SK-MEL-5 (cell line): Measurements from ENCODE around the gene FTO. TPM values are rescaled to one million over a fixed set of nuclear protein-coding genes. Genes with fewer than 3 reads are reported as not detected.
A peak's percentile ranks its signal among the peaks of the same experiment; 100 is the strongest.
"Not testable (repeated sequence)": the region's sequence is repeated elsewhere in the genome, so short reads cannot be mapped to it uniquely, and the experiment has no call there.

ENCODE experiments used
- DNase-seq: peaks from one replicate; pipeline ENCODE4 v3.0.0-alpha.2; 2016; ENCODE audit warnings: low read depth, low spot score
- in situ Hi-C: cut with HindIII; loops from 2 replicates; pipeline ENCODE4 v1.10.0; 2016; ENCODE audit warnings: low sequenced_read_pairs, high pct_unique_total_duplicates, low pct_unique_long_range_greater_than_20kb
- total RNA-seq: library from RNA; depleted of rRNA; stranded (reverse); fragments of >200 nt; shearing (Covaris generic); gene quantifications from 2 replicates; pipeline ENCODE4 v1.2.3, GENCODE V29; 2014

FTO gene
- total RNA-seq, 1 experiment from 2014 or later = 58.2 TPM

- peak; percentile 30 for DNase-seq
- in situ Hi-C loops = no loop called here
Observed at GRCh38 chr16:54165912-54166865, 462.2 kb downstream of the FTO start.

GRCh38 chr16:54169112-54169511 lies 465.2 kb downstream of the FTO start:
- in situ Hi-C loops = no loop called here
- no peak for DNase-seq

- DNase-seq = no peak
- in situ Hi-C loops = no loop called here
Observed at GRCh38 chr16:54171626-54172537, 467.9 kb downstream of the FTO start.

GRCh38 chr16:54173490-54173889 lies 469.5 kb downstream of the FTO start:
- DNase-seq = no peak
- in situ Hi-C loops = no loop called here

GRCh38 chr16:54174201-54174600 lies 470.2 kb downstream of the FTO start:
- in situ Hi-C loops = no loop called here
- DNase-seq = no peak

- no peak for DNase-seq
- in situ Hi-C loops = no loop called here
Observed at GRCh38 chr16:54174750-54175149, 470.8 kb downstream of the FTO start.

GRCh38 chr16:54175169-54175551 lies 471.2 kb downstream of the FTO start:
- no peak for DNase-seq
- in situ Hi-C loops = no loop called here

GRCh38 chr16:54175552-54176375 lies 471.8 kb downstream of the FTO start:
- peak; percentile 32 for DNase-seq
- in situ Hi-C loops = no loop called here

- in situ Hi-C loops = no loop called here
- no peak for DNase-seq
Observed at GRCh38 chr16:54176376-54176901, 472.5 kb downstream of the FTO start.

GRCh38 chr16:54177052-54177861 lies 473.3 kb downstream of the FTO start:
- DNase-seq = no peak

GRCh38 chr16:54177862-54178477 lies 474.0 kb downstream of the FTO start:
- in situ Hi-C loops = no loop called here
- no peak for DNase-seq

More at GRCh38 chr16:54177052-54177861, 473.3 kb downstream of the FTO start:
- in situ Hi-C loops = no loop called here

GRCh38 chr16:54178478-54178976 lies 474.6 kb downstream of the FTO start:
- in situ Hi-C loops = no loop called here
- no peak for DNase-seq

GRCh38 chr16:54180421-54181359 lies 476.7 kb downstream of the FTO start:
- in situ Hi-C loops = no loop called here
- no peak for DNase-seq

GRCh38 chr16:54181683-54182329 lies 477.9 kb downstream of the FTO start:
- in situ Hi-C loops, DNase-seq: not testable (repeated sequence)

GRCh38 chr16:54185045-54185444 lies 481.1 kb downstream of the FTO start:
- in situ Hi-C loops = no loop called here
- no peak for DNase-seq
